GM19463 (cell line): ENCODE results near the gene LRRC28.

Source experiments
- ATAC-seq: cut with Tn5 transposase; IDR thresholded peaks from one replicate; pipeline ENCODE4 v1.9.1; 2021; ENCODE audit warnings: mild to moderate bottlenecking, moderate library complexity; ENCODE audit not compliant: unreplicated experiment

The LRRC28 gene

DNA sequence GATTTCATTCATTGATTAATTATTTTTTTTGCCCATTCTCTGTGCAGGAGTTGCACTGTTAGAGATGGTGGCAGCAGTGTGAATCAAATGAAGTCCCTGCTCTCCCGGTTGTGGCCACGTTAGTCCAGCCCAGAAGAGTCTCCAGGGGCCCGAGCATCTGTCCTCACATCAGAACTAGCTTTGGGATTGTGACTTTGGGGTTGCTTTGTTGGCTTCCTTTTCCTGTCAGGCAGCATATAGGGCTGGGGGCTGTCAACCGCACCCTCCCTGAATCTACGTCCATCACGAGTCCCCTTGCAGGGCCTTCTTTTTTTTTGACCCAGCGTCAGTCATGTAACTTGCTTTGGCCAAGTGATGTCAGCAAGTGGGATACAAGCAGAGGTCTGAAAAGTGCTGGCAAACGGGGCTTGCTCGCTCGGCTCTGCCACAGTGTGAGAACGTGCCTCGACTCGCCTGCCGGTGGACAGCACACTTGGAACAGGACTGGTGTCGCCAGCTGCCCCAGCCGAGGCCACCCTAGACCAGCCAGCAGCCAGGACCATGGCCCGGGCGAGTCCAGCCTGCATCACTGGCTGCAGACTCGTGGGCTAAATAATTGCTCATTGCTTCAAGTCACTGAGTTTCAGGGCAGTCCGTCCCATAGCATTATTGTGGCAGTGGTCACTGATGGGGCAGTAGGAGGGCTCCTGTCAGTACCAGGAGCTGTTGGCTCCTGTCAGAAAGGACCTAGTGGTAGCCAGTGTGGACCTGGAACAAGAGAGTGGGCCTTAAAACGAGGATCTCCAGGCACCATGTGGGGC lies 162.9 kb downstream of the LRRC28 start:
- no peak for ATAC-seq

DNA sequence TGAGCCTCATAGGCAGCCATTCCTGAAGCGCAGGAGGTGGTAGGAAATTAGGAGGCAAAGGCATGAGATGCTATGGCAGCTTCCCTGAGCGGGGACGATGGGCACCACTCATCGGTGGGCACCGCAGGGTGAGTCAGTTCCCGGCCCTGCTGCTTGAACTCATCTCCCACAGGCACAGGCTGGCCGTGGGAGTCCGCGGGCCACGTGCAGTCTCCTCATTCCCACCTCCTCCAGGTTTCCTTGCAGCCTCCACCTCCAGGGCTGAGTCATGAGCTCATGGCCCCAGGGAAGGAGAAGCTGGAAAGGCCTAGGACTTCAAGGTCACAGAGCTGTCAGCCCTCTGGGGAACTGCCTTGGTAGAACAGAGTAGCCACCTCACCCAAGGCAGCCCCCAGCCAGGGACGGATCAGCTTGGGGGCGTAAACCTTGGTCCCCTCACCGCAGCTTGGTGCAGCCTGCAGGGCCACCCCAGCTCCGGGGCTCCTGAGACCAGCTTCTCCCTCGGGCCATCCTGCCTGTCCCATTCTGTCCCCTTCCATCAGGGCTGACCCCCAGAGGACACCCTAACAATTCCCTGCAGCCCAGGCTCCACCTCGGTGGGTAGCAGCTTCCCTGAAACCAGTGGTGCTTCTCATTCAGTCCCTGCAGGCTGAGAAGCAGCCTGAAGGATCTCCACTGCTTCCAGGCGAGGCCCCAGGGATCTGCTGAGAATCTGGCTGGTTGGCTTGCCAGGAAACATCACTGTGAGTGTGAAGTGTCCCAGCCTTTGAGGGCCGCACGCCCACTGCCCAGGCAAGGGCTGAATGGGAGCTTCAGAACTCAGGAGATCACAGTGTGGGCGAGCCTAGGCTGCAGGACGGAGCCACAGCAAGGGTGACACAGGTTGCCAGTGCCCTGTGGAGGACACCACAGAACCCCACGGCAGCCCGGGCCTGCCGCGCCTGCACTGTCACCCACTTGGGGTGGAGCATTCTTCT lies 163.8 kb downstream of the LRRC28 start:
- no peak for ATAC-seq

DNA sequence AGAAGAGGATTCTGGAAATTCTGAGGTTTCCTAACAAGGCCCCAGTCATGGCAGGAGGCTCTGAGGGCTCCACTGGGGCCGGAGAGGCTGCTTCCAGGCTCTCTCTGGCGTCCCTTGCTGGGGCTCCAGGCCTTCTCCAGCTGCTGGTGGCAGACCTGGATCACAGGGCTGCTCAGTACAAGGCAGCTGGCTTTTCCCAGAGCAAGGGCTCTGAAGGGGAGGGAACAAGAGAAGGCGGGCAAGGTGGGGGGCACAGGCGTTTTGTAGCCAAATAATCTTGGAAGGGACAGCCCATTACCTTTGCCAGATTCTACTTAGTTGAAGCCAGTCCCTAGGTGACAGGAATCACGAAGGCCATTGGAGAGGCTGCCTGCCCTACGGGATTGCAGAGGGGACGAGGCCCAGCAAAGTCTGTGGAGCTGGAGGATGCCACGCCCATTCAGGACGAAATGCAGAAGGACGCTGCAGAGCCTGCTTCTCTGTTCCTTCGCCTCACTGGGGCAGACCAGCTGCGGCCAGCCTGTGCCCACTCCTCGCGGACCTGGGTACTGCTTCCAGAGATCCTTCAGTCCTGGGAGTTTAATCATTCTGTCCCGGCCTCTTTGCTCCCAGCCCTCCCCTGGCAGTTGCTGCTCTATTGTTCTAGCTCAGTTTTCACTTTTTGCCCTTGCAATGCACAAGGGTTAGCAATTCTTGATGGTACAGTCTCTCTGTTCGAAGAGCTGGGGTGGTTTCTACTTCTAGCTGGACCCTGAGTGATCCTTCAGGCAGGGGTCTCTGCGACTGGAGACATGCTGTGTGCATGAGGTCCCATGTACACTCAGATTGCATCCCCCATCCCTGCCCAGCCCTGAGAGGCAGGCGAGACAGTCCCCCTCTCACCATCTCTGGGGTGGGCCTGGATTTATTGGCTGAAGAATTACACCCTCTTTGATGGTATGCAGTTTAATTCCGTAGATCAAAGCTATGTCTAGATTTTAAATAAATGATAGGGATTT lies 165.2 kb downstream of the LRRC28 start:
- no peak for ATAC-seq

DNA sequence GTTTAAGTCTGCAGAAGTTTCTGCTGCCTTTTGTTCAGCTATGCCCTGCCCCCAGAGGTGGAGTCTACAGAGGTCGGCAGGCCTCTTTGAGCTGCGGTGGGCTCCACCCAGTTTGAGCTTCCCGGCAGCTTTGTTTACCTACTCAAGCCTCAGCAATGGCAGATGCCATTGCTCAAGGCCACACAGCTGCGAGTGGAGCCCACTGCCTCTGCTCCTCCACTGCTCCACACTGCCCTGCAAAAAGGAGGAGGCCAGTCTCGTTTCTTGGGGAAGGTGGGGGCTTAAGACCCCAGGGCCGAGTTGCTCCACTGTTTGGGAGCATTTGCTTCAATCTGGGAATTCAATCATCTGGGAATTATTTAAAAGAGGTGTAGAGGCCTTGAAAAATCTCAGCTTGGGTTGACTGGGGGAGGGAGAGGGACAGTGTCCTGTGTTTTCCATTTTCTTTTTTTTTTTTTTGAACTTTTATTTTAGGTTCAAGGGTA lies 169.9 kb downstream of the LRRC28 start:
- no peak for ATAC-seq

DNA sequence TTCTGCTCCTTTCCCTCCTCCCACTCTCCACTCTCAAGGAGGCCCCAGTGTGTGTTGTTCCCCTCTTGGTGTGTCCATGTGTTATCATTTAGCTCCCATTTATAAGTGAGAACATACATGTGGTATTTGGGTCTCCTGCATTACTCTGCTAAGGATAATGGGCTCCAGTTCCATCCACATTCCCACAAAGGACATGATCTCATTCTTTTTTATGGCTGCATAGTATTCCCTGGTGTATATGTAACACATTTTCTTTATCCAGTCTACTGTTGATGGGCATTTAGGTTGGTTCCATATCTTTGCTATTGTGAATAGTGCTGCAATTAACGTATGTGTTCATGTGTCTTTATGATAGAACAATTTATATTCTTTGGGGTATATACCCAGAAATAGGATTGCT lies 170.5 kb downstream of the LRRC28 start:
- ATAC-seq: no peak

DNA sequence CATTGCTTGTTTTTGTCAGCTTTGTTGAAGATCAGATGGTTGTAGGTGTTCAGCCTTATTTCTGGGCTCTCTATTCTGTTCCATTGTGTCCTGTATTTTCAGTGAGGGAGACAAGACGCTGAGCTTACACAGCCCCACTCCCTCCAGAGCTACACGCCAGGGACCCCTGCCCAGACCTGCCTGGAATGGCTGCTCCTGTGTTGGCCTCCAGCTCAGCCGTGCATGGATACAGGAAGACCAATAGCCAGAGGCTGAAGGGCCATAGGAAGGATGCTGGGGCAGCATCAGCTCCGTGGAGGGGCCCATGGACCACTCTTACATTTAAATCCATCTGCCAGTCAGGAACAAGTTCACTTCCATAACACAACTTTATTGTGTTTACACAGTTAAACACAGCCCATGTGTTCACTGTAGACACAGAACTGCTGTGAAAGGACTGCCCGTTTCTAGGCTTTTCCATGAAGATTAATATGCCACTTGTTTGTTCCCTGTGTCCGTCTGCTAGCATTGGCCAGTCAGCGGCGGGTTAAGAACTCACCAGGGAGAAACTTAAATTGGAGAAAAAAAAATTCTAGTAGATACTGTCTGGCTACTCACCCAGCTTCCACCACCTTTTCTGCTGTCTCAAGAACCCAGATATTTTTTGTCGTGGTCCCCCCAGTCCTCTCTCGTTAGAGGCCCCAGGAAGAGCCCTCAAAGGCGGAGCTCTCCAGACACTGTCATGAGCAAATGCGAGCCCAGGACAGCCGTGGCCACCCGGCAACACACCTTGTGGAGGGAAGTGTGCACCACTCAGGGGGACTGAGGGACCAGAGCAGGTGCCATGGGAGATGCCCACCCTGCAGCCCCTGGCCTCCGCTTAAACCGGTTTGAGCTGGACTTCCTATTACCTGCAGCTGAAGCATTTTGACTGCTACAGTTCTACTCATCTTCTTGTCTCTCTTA lies 172.2 kb downstream of the LRRC28 start:
- no peak for ATAC-seq

DNA sequence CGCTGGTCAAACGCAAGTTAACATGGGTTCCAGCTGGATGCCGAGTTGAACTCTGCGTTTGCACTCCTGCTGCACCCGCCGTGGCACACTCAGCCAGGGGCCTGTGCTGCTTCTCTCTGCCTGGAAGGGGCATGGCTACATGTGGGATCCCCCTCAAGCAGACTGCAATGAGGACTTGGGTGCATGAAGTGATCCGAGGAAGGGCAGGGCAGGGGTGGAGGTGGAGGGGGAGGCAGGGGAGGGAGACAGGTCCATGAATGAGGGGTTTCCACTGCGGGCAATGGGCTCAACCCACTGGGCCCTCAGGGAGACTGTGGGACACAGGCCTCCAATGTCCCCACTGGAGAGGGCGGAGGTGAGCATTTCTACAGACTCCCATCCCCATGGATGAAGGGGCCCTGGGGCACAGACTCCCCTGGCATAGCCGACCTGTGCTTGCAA lies 172.9 kb downstream of the LRRC28 start:
- ATAC-seq: no peak

DNA sequence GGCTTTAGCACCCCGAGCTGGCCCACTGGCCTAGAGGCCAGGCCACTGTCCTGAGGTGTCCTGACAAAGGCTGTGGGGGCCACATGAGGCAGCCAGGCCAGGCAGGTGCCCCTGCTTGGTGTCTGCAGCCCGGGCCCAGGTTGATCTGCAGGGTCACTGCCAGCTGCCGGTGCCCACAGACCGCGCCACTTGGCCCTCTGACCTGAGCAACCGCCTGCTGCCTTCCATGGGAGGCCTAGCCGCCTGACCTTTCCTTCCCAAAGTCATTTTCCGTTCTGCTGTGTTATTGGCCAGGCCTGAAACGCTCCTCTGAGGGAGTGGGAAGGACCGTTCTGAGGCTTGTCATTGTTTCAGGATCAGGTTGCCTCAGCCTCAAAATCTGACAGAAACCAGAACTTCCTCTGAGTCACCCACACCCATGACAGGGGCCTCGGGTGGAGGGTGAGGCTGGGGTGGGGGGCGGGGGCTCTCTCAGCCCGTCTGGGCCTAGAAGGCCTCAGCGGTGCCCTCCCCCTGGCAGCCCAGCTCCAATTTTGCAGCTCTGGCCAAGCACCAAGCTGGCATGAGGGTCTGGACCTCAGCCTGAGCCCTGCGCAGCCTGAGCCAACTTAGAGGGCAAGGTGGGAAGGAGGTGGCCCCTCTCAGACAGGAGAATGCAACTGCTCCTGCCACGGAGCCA lies 173.8 kb downstream of the LRRC28 start:
- peak; percentile 97 for ATAC-seq

DNA sequence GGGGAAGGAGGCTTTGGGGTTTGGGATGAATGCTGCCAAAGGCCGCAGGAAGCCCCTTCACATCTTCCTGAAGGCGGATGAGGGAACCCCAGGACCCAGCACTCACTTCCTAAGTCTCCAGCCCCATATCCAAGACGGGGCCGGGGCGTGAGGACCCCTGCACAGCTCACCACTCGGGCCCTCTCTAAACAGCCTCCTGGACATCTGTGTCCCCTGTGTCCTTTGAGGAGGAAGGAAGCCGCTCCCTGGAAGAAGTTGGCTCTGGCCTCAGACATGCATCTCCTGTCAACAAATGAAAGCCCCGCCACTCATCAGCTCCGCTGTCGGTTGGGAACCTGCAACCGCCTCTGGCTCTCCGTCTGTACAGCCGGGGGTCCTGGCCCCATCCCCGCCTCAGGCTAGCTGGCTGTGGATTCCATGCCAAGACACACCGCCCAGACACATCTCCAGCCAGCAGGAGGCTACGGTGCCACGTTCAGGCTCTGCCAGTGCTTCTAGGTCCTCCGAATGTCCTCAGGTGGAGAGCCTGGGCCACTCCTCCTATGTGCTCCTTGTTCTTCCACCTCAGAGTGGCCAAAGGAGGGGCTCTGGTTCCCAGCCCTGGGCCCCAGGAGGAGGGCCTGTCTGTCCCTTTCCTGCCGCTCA lies 174.5 kb downstream of the LRRC28 start:
- no peak for ATAC-seq

DNA sequence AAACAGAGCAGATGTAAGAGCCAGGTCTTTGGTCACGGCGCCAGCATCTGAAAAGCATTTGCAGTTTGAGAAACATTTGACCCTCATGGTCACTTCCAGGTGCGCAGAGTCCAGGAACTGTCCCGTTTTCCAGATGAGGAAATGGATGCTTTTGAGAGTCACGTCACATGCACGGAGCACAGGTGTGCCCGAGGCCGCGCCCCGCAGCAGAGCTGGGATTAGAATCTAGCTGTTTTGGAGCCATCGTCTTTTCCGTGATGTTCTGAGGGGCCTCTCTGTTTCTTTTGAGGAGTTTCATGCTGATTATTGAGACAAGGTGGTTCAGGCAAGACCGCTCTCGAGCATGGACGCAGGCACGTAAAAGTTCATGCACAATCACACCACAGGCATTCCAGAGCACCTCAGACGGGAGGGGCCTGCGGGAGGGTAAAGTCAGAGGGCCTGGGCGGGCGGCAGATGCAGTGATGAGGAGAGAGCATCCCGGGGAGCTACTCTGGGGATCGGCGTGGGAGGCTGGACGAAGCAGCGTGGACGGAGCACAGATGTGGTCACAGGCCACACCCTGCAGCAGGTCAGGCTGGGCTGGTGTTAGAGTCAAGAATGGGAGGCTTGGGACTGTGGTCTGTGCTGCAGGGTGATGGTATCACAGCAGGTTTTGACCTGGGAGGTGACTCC lies 175.3 kb downstream of the LRRC28 start:
- no peak for ATAC-seq

DNA sequence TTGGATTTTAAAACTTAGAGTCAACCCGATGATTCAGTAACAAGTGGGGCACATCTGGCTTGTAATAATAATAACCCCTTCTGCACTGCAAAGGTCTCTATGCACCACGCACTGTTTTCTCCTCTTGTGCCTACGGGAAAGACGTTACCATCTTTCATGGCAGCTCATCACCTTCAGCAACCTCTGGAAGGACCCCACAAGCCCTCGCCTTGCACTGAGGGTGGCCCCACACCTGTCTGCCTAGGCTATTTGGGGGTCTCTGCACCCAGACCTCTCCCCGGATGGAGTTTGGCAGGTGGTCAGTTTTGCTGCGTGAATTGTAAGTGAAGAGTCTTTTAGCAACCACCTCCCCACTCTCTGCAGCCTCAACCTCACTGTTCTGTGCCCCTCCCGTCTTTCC lies 175.9 kb downstream of the LRRC28 start:
- no peak for ATAC-seq

DNA sequence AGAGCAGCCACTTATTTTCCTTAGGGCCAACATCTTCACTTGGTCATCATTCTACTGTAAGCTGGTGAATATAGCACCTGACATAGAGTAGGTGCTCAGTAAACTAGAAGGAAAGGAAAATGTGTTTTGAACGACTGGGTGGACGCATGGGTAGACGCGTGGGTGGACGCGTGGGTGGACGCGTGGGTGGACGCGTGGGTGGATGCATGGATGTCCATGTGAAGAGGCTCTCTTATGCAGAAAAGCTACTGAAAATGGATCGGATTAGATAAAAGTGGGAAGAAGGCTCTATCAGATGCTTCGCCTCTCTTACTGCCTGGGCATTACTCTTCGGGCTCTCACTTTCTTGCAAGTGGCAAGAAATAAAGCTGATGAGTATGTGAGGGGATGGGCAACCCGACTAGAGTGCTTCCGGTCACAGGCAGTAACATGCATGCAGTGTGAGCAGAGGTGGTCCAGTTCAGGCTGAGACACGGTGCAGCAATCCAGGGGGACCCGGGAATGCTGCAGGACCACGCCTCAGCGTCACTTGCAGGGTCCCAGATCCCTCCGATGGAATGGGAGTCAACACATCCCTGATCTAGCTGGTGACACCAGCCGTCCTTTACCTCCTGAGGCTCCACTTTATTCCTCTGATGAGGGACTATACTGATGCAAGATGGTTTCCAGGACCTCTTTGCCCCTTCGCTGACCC lies 176.5 kb downstream of the LRRC28 start:
- ATAC-seq: no peak

DNA sequence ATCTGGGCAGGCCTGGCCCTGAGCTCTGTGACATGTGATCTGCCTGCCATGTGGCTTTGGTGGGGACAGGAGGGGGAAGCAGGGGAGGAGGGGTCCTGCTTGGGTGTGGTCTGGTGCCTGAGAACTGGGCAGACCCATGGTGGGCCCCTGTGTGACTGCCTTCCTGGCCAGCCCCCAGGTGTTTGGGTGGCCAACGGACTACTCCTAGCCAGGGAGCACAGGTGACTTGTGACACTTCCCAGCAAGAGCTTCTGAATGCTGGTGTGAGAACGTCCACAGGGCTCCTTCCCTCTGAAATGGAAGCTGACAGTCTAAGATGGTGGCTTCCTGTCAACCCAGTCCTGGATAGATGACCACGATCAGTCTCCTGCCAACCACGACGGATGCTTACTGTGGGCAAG lies 178.4 kb downstream of the LRRC28 start:
- ATAC-seq: no peak

DNA sequence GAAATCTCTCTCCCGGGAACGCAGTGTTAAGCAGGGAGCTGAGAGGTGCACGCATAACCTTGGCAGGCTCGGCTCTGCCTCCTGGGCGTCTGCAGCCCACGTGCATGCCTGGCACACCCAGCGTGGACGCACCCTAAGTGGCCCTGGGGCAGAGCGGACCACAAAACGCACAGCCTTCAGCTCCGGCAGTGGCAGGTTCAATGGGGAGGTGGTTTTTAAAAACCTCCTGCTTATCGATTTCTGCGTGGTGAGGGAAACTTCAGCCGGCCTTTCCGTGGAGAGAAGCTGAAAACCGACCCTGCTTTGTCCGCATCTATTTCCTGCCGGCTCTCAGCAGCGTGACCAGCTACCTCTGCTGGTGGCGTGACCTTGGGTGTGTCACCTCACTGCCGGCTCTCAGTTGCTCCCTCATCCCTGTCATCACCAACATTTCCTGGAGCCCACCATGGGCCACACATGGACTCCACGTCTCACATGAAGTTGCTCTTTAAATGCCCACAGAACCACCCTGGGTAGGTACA lies 179.7 kb downstream of the LRRC28 start:
- no peak for ATAC-seq

DNA sequence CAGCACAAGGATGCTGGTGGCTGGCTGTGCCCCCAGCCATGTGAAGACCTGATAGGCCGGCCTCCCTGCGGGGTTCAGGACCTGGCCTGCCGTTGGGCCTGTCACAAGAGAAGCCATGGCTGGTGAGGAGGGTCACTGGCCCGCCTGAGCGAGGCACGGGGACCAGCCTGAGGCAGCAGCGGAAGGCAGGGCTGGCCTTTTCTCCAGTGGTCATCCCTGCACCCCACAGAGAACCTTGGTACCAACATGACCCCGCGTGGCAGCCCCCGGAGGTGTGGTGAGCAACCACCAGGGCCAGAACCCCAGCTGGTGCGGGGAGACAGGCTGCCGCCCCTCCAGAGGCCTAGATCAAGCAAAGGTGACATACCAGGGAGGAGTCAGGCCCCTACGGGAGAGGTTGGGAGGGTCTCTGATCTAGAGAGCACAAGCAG lies 180.4 kb downstream of the LRRC28 start:
- ATAC-seq: no peak

DNA sequence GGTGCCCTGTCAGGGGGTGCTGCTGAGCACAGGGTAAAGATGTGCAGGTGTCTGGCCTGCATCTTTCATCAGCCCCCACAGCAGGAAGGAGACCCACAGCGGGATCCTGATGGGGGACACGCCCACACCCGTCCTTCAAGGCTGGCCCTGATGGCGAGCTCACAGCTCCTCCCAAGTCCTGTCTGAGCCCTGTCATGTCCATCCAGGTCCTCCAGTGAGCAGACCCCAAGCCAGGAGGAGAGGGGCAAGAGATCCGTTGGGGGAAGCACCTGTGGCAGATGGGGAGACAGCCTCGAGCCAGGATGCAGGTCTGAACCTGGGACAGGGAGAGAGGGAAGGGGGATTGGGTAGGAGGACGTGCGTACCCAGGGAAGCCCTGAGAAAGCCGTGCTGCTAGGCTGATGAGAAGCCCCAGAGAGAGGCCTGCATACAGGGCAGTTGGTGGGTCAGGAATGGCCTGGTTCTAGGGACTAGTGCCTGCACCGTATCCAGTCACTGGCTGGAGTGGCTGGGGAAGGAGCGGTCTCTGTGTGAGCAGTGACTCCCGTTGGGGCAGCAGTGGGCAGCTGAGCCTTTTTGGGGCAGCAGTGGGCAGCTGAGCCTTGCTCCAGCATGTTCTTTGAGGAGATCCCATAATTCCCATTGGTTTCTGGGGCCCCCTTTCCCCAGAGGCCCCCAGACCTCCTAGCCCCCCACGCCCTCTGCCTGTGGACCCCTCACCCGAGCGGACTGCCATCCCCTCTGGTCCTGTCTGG lies 181.2 kb downstream of the LRRC28 start:
- no peak for ATAC-seq
